Activated naive CD4-positive, alpha-beta T cell treated with anti-CD3 and anti-CD28 coated beads, Interleukin-2, amount 10 ng/mL, durations not matched to agents 7 days and 5 days (primary cell): Measurements from ENCODE around the gene PCDHGA3.
"Not testable (repeated sequence)": the region's sequence is repeated elsewhere in the genome, so short reads cannot be mapped to it uniquely, and the experiment has no call there.

Experiments
- CTCF ChIA-PET: fragments of 350-600 bp; sonication (Branson Sonifier 250); formaldehyde crosslinking; loops from one replicate; lab custom pipeline; 2021; ENCODE audit warnings: antibody characterized with exemption; lab: Charles Lee
- DNase-seq: peaks from one replicate; pipeline ENCODE4 v3.0.0-alpha.2; 2020
- H3K27ac Mint-ChIP-seq: one replicate; pipeline ENCODE4 v1.8.0; 2021; ENCODE audit warnings: mild to moderate bottlenecking, moderate library complexity, mixed read lengths
- H3K27me3 Mint-ChIP-seq: one replicate; pipeline ENCODE4 v1.8.0; 2021; ENCODE audit warnings: mild to moderate bottlenecking, mixed read lengths
- H3K36me3 Mint-ChIP-seq: one replicate; pipeline ENCODE4 v1.8.0; 2021; ENCODE audit warnings: mixed read lengths
- H3K4me1 Mint-ChIP-seq: one replicate; pipeline ENCODE4 v1.8.0; 2021; ENCODE audit warnings: mixed read lengths
- H3K4me3 Mint-ChIP-seq: one replicate; pipeline ENCODE4 v1.8.0; 2021; ENCODE audit warnings: mild to moderate bottlenecking, moderate library complexity, mixed read lengths
- H3K9me3 Mint-ChIP-seq: one replicate; pipeline ENCODE4 v1.8.0; 2021; ENCODE audit warnings: mixed read lengths

PCDHGA3 gene

GRCh38 chr5:141343242-141343952, at the start of gene PCDHGA3:
TSS of gene PCDHGA3 (plus strand) at chr5:141343829. CDS start at chr5:141344034, 205 bp downstream.
- peak within 1 kb of the TSS; percentile 52 for H3K4me3 Mint-ChIP-seq

GRCh38 chr5:141298376-141298775, 45.3 kb upstream of the PCDHGA3 start:
- no peaks in the 10 kb centered on the region for H3K4me1 Mint-ChIP-seq
- no peak overlapping the region for H3K27ac Mint-ChIP-seq
- H3K36me3 Mint-ChIP-seq = peaks cover 1% of the 10 kb centered on the region
- no peaks in the 10 kb centered on the region for H3K27me3 Mint-ChIP-seq
- CTCF ChIA-PET = no interaction called here
- peaks cover 72% of the 10 kb centered on the region for H3K9me3 Mint-ChIP-seq
- H3K4me3 Mint-ChIP-seq = no peak overlapping the region
- DNase-seq = no peak

More at GRCh38 chr5:141343242-141343952, at the start of gene PCDHGA3:
- CTCF ChIA-PET = interaction anchor here (1.0 to 1.7 kb wide), 12 partner anchors 8 to 77 kb away, joined by 3 to 5 read pairs (median 3); partner anchors contain the start of genes PCDHGA1, PCDHGA11, PCDHGB2 and PCDHGB6
- H3K4me1 Mint-ChIP-seq = peaks cover 3% of the 10 kb centered on the region
- H3K27ac Mint-ChIP-seq = no peak within 1 kb of the TSS
- DNase-seq = peak; percentile 46
- peaks cover 40% of the 10 kb centered on the region for H3K27me3 Mint-ChIP-seq
- peaks cover 33% of the 10 kb centered on the region for H3K9me3 Mint-ChIP-seq
- H3K36me3 Mint-ChIP-seq = no peaks in the 10 kb centered on the region

- no peak within 1 kb of the TSS for H3K4me3 Mint-ChIP-seq
- DNase-seq = no peak
- no peaks in the 10 kb centered on the region for H3K4me1 Mint-ChIP-seq
- H3K9me3 Mint-ChIP-seq = peaks cover 70% of the 10 kb centered on the region
- H3K36me3 Mint-ChIP-seq = peaks cover 3% of the 10 kb centered on the region
- CTCF ChIA-PET = no interaction called here
- no peaks in the 10 kb centered on the region for H3K27me3 Mint-ChIP-seq
- H3K27ac Mint-ChIP-seq = no peak within 1 kb of the TSS
Observed at GRCh38 chr5:141303756-141304155, 39.9 kb upstream of the PCDHGA3 start, which contains the start of gene SLC25A2. TSS of gene SLC25A2 (minus strand) at chr5:141304049. CDS start at chr5:141303865, 184 bp downstream.

- Mint-ChIP-seq H3K27ac (no peak overlapping the region), H3K4me1 (no peaks in the 10 kb centered on the region), H3K9me3 (peaks cover 74% of the 10 kb centered on the region), H3K36me3 (peaks cover 4% of the 10 kb centered on the region), H3K4me3 (no peak overlapping the region), H3K27me3 (no peaks in the 10 kb centered on the region)
- CTCF ChIA-PET = no interaction called here
- no peak for DNase-seq
Observed at GRCh38 chr5:141306630-141307029, 37.0 kb upstream of the PCDHGA3 start.

GRCh38 chr5:141313711-141314110, 29.9 kb upstream of the PCDHGA3 start:
- H3K36me3 Mint-ChIP-seq = peaks cover 54% of the 10 kb centered on the region
- no peaks in the 10 kb centered on the region for H3K27me3 Mint-ChIP-seq
- peaks cover 2% of the 10 kb centered on the region for H3K4me1 Mint-ChIP-seq
- DNase-seq = no peak
- CTCF ChIA-PET = no interaction called here
- no peak overlapping the region for H3K27ac Mint-ChIP-seq
- peaks cover 70% of the 10 kb centered on the region for H3K9me3 Mint-ChIP-seq
- no peak overlapping the region for H3K4me3 Mint-ChIP-seq

- Mint-ChIP-seq H3K4me1 (peaks cover 24% of the 10 kb centered on the region), H3K9me3 (peaks cover 65% of the 10 kb centered on the region), H3K36me3 (peaks cover 75% of the 10 kb centered on the region)
- H3K27me3 Mint-ChIP-seq, H3K27ac Mint-ChIP-seq, CTCF ChIA-PET, DNase-seq, H3K4me3 Mint-ChIP-seq: not testable (repeated sequence)
Observed at GRCh38 chr5:141316963-141317362, 26.7 kb upstream of the PCDHGA3 start.

GRCh38 chr5:141319202-141319601, 24.4 kb upstream of the PCDHGA3 start:
- Mint-ChIP-seq H3K9me3 (peaks cover 55% of the 10 kb centered on the region), H3K27me3 (peaks cover 7% of the 10 kb centered on the region), H3K4me1 (peaks cover 24% of the 10 kb centered on the region), H3K36me3 (peaks cover 64% of the 10 kb centered on the region), H3K27ac (no peak overlapping the region), H3K4me3 (peak overlapping the region; percentile 87)
- CTCF ChIA-PET = interaction anchor here (0.6 to 2.1 kb wide), 5 partner anchors 11 to 1305 kb away, joined by 3 to 23 read pairs (median 3); partner anchors contain the start of genes PCDHGA1 and PCDHGA3
- no peak for DNase-seq

- H3K36me3 Mint-ChIP-seq = peaks cover 63% of the 10 kb centered on the region
- H3K4me1 Mint-ChIP-seq = peaks cover 24% of the 10 kb centered on the region
- peak overlapping the region; percentile 87 for H3K4me3 Mint-ChIP-seq
- H3K27ac Mint-ChIP-seq = peak overlapping the region; percentile 98
- H3K27me3 Mint-ChIP-seq = peaks cover 7% of the 10 kb centered on the region
- DNase-seq = no peak
- peaks cover 53% of the 10 kb centered on the region for H3K9me3 Mint-ChIP-seq
- CTCF ChIA-PET = interaction anchor here (0.6 to 2.1 kb wide), 13 partner anchors 10 to 1304 kb away, joined by 3 to 23 read pairs (median 4); partner anchors contain the start of genes PCDHGA1, PCDHGA10, PCDHGA2 and PCDHGA3
Observed at GRCh38 chr5:141319699-141320098, 23.9 kb upstream of the PCDHGA3 start.

GRCh38 chr5:141320225-141321169, 23.1 kb upstream of the PCDHGA3 start, which contains the start of gene TAF7:
TSS of gene TAF7 (minus strand) at chr5:141320784. CDS start at chr5:141320044, 740 bp downstream.
- Mint-ChIP-seq H3K27ac (peak within 1 kb of the TSS; percentile 98), H3K36me3 (peaks cover 55% of the 10 kb centered on the region), H3K9me3 (peaks cover 46% of the 10 kb centered on the region), H3K4me1 (peaks cover 24% of the 10 kb centered on the region), H3K4me3 (peak within 1 kb of the TSS; percentile 87), H3K27me3 (peaks cover 7% of the 10 kb centered on the region)
- DNase-seq = peak; percentile 94
- CTCF ChIA-PET = interaction anchor here (0.6 to 2.1 kb wide), 14 partner anchors 10 to 765 kb away, joined by 3 to 23 read pairs (median 4); partner anchors contain the start of genes PCDHGA1, PCDHGA10, PCDHGA2 and PCDHGA3

GRCh38 chr5:141322261-141322660, 21.4 kb upstream of the PCDHGA3 start:
- CTCF ChIA-PET = no interaction called here

GRCh38 chr5:141326088-141326854, 17.4 kb upstream of the PCDHGA3 start:
- peaks cover 23% of the 10 kb centered on the region for H3K9me3 Mint-ChIP-seq

More at GRCh38 chr5:141322261-141322660, 21.4 kb upstream of the PCDHGA3 start:
- DNase-seq = no peak
- peaks cover 44% of the 10 kb centered on the region for H3K36me3 Mint-ChIP-seq
- H3K9me3 Mint-ChIP-seq = peaks cover 43% of the 10 kb centered on the region
- peak overlapping the region; percentile 58 for H3K27ac Mint-ChIP-seq
- peaks cover 19% of the 10 kb centered on the region for H3K27me3 Mint-ChIP-seq
- H3K4me1 Mint-ChIP-seq = peaks cover 33% of the 10 kb centered on the region
- peak overlapping the region; percentile 36 for H3K4me3 Mint-ChIP-seq

GRCh38 chr5:141328231-141328630, 15.4 kb upstream of the PCDHGA3 start:
- H3K9me3 Mint-ChIP-seq = peaks cover 21% of the 10 kb centered on the region
- H3K27ac Mint-ChIP-seq = no peak overlapping the region
- H3K36me3 Mint-ChIP-seq = peaks cover 6% of the 10 kb centered on the region
- CTCF ChIA-PET = interaction anchor here (0.7 to 3.7 kb wide), 6 partner anchors 8 to 236 kb away, joined by 3 to 23 read pairs (median 4); partner anchors contain the start of gene TAF7
- DNase-seq = no peak
- H3K4me3 Mint-ChIP-seq = no peak overlapping the region
- peaks cover 39% of the 10 kb centered on the region for H3K27me3 Mint-ChIP-seq
- H3K4me1 Mint-ChIP-seq = peaks cover 9% of the 10 kb centered on the region

More at GRCh38 chr5:141326088-141326854, 17.4 kb upstream of the PCDHGA3 start:
- H3K4me3 Mint-ChIP-seq = peak overlapping the region; percentile 75
- peaks cover 11% of the 10 kb centered on the region for H3K4me1 Mint-ChIP-seq
- H3K27ac Mint-ChIP-seq = peak overlapping the region; percentile 53
- CTCF ChIA-PET = interaction anchor here (0.6 to 1.5 kb wide), 2 partner anchors 28 to 890 kb away, joined by 3 to 6 read pairs; no protein-coding TSS in a partner anchor
- DNase-seq = peak; percentile 79
- peaks cover 15% of the 10 kb centered on the region for H3K36me3 Mint-ChIP-seq
- H3K27me3 Mint-ChIP-seq = peaks cover 27% of the 10 kb centered on the region
